ENCODE measurements around the gene RDH14.

DNA sequence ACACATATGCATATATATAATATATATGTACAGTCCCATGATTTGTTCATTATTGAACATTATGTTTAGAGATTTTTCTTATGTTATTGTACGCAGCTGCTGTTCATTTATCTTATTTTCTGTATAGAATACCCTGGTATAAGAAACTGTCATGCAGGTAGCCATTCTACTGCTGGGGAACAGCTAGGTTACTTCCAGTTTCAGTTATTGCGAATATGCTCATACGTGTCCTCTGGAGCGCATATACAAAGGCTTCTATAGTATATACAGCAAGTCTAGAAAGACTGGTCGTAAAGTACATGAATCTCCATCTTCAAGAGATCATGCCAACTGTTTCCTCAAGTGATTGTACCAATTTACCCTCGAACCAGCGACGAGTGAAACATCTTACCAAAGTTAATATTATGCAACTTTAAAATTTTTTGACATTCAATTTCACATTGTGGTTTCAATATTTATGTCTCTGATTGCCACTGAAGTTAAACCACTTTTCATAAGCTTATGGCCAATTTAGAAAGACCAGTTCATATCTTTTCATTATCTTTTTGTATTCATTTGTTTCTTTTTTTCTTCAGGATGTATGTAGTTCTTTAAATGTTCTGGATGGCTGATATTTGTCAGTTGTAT lies 53.5 kb downstream of the RDH14 start:
- no peak for TF ChIP-seq EZH2phosphoT487 (IDR thresholded peaks at IDR 0.05)
- TF ChIP-seq, protein P1, sequence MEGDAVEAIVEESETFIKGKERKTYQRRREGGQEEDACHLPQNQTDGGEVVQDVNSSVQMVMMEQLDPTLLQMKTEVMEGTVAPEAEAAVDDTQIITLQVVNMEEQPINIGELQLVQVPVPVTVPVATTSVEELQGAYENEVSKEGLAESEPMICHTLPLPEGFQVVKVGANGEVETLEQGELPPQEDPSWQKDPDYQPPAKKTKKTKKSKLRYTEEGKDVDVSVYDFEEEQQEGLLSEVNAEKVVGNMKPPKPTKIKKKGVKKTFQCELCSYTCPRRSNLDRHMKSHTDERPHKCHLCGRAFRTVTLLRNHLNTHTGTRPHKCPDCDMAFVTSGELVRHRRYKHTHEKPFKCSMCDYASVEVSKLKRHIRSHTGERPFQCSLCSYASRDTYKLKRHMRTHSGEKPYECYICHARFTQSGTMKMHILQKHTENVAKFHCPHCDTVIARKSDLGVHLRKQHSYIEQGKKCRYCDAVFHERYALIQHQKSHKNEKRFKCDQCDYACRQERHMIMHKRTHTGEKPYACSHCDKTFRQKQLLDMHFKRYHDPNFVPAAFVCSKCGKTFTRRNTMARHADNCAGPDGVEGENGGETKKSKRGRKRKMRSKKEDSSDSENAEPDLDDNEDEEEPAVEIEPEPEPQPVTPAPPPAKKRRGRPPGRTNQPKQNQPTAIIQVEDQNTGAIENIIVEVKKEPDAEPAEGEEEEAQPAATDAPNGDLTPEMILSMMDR (IDR thresholded peaks at IDR 0.05) = no peak
- no peak for TF ChIP-seq EZH2 (IDR thresholded peaks at IDR 0.05)

Data from neural progenitor cell (in vitro differentiated cells).